NOMO-1 treated with DMSO at 0.1 percent for 48 hours (cell line): ENCODE measurements around the gene A2ML1.
"Not testable (repeated sequence)": the region's sequence is repeated elsewhere in the genome, so short reads cannot be mapped to it uniquely, and the experiment has no call there.

ENCODE experiments used
- DNase-seq: peaks from one replicate; lab custom pipeline; 2025; ENCODE audit not compliant: unreplicated experiment; lab: John Stamatoyannopoulos, UW

Gene A2ML1

DNA sequence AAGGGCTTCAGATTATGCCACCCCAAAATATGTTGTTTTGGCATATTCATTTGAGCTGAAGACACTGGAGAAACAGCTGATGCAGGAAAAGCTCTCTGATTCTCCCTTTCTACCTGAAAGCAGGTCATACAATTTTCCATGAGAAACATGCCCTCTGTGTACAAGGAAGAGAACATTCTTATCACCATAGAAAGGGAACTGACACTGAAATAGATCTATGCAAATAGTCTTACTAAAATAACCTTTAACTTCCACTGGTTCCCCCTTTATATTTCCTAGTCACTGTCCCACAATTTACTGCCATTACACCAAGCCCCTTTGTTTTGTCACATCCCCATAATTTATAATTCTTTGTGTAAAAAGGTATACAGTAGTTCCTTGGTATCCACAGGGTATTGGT is 82.2 kb downstream of the A2ML1 start:
- peak; percentile 52 for DNase-seq

GRCh38 chr12:8905546-8905945 is 83.1 kb downstream of the A2ML1 start:
- no peak for DNase-seq

GRCh38 chr12:8906266-8907180 is 84.1 kb downstream of the A2ML1 start:
- DNase-seq, result no peak

- no peak for DNase-seq
Observed at GRCh38 chr12:8907513-8907912, 85.1 kb downstream of the A2ML1 start.

GRCh38 chr12:8909752-8910151 is 87.3 kb downstream of the A2ML1 start:
- no peak for DNase-seq

- DNase-seq, result no peak
Observed at GRCh38 chr12:8911606-8912268, 89.3 kb downstream of the A2ML1 start.

GRCh38 chr12:8912914-8913313 is 90.5 kb downstream of the A2ML1 start:
- no peak for DNase-seq

DNA sequence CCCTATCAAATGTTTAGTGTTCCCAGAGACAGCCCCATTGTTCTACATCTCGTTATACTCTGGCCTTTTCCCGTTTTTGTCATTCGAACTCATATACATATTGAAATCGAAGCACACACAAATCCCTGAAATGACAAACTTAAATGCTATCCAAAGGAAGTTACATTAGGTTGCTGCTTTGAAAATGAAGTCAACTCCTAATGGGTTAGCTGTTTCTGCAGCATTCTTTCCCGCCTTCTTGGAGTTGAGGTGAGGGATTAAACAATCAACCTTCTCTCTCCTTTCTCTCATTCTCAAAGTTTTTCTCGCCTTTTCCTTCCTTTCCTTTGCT is 91.2 kb downstream of the A2ML1 start:
- no peak for DNase-seq

- peak; percentile 21 for DNase-seq
Observed at GRCh38 chr12:8914033-8914715, 91.8 kb downstream of the A2ML1 start, which contains the start of gene PHC1. Gene PHC1, plus strand, starts transcription at chr12:8914509. Its CDS starts 3,169 bp downstream, at chr12:8917678.

GRCh38 chr12:8914716-8915526 is 92.5 kb downstream of the A2ML1 start:
- peak; percentile 10 for DNase-seq

DNA sequence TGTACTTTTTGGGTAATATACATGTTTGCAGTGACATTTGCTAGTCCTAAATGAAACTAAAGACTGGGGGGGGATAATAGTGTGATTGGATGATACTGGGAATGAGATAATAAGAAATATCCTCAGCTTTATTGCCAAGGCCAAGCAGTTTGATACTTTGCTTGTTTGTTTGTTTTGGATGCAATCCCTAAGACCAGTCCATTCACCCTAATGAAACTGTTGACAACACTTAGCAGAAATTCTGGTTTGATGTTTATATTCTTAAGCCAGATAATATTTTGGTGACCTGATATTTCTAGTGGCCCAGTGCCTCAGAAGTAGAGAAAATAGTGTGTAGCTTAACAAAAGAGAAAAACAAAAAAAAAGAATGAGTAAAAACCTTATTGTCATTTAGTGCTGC is 93.7 kb downstream of the A2ML1 start:
- no peak for DNase-seq

- DNase-seq, result no peak
Observed at GRCh38 chr12:8917031-8917430, 94.6 kb downstream of the A2ML1 start.

- DNase-seq, result no peak
Observed at GRCh38 chr12:8917751-8918150, 95.3 kb downstream of the A2ML1 start.

- DNase-seq, result not testable (repeated sequence)
Observed at GRCh38 chr12:8919643-8920042, 97.2 kb downstream of the A2ML1 start.

GRCh38 chr12:8922544-8922943 is 100.1 kb downstream of the A2ML1 start:
- no peak for DNase-seq
